GM15510 (cell line): ENCODE measurements around the gene SP140.
A peak's percentile ranks its signal among the peaks of the same experiment; 100 is the strongest.

Experiments
- POLR2A ChIP-seq: IDR thresholded peaks from 3 replicates; pipeline ENCODE4 v1.6.1; 2011; ENCODE audit warnings: borderline replicate concordance; ENCODE audit not compliant: insufficient read length; ENCODE audit errors: extremely low read depth

SP140 gene

DNA sequence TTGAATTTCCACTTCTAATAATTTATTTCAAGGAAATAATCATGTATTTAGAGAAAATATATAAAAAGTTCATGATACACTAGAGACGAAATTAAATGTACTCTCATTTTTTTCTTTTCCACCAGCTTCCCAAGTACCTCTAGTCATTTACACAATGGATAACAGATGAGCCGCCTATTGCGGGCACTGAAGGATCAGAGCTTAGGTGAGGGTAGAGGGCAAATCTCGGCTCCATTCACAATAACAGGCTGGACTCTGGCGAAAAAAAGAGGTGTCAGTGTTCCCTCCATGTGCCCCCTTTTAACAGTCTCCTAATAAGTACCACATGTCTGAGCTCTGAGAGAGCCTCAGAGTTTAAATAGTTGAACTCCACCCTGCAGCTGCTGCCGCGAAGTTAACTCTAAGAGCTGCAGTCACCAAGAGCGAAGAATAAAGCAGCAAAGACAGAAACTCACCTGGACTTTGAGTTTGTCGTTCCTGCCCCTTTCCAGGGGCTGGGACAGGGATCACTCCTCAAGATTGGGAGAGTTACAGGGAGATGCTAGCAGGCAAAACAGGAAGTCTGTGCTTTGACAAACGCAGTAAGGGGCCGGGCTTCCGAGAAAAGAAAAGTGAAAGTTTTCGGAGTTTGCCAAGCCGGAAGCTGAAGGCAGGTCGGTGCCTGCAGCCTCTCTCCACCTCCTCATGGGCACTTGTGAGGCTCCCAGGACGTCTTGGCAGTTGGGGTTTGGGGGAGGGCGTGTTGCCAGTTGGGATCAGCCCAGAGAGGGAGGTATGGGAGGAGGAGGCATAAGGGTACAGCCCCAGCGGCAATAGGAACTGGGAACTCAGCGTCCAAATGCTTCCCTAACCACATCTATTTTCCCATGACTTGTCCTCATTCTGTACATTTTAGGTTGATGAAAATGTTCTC is 5.9 kb upstream of the SP140 start, which contains the start of gene SP110:
SP110 (minus strand) TSS at position 566 of the 913 bp plus-strand sequence. CDS start 3,057 bp downstream, outside the sequence.
- TF ChIP-seq POLR2A: peak; percentile 66

DNA sequence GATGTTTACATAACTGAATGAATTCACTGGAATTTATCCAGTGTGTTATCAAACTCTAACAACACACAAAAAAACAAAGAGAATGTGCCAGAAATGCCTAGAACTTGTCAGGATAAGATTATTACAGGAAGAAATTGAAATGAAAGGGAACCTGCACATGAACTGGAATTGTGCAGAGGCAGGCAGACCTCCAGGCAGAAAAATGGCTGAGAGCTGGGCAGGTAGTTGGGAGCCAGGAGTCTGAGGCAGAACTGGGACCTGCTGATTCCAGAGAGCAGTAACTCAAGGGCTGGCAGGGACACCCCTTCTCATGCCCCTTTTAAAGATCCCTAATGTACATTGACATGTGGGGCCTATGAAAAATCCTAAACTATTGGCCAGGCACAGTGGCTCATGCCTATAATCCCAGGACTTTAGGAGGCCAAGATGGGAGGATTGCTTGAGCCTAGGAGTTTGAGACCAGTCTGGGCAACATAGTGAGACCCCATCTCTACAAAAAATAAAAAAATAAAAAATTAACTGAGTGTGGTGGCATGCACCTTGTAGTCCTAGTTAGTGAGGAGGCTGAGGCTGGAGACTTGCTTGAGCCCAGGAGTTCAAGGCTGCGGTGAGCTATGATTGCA is 5.1 kb upstream of the SP140 start:
- TF ChIP-seq POLR2A: no peak

DNA sequence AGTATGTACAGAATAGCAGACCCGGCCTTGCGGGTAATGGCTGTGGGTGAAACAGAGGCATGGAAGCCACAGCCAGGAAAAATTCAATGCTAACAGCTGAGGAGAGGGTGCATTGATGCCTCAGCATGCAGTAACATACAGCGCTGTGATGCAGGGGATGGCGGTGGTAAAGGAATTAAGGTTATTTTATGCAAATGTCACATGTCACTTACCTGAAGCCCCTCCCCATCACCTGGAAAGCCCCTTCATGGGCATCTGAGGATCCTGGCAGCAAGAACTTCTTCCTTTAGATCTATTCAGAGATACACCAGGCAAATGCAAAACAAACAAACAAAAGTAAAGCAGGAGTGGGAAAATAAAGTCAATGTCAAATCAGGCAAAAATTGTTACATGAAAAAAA is 4.0 kb upstream of the SP140 start:
- no peak for TF ChIP-seq POLR2A

DNA sequence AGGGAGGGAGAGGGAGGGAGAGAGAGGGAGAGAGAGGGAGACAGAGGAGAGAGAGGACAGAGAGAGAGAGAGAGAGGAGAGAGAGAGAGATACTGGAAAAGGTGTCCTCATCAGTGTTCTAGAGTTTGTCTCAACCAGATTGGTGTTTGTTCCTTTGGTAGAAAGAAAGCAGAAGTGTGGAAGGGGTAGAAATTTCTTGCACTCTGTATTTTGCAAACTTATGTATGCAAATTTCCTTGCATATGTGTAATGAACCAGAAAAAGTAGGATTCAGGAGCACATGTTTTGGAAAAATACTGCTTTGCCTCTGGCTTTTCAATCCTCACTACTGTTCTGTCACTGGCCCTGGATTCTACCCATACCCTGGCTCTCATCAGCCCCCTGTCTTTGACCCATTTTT is 1.1 kb upstream of the SP140 start:
- no peak for TF ChIP-seq POLR2A

DNA sequence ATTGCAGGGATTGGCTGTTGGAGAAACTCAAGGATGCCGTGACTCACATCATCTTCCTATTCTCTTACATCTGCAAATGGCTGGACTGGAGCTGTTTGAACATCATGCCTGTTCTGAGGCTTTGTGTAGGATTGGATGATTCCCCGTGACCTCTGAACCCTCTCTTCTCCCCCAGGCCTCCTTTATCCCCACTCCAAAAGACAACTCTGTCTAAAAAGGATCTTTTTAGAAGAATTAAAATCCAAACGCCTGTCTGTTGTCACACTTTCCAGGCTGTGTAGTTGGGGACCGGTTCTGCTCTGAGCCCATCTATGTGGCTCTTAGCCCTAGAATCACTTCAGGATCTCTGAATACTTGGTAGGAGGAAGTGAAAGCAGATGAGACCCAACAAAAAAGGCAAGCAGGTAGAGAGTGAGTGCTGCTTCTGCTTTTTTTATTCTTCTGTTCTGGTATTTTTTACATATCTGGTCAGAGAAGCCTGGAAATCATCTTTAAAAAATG is 565 bp downstream of the SP140 start:
- TF ChIP-seq POLR2A: no peak

DNA sequence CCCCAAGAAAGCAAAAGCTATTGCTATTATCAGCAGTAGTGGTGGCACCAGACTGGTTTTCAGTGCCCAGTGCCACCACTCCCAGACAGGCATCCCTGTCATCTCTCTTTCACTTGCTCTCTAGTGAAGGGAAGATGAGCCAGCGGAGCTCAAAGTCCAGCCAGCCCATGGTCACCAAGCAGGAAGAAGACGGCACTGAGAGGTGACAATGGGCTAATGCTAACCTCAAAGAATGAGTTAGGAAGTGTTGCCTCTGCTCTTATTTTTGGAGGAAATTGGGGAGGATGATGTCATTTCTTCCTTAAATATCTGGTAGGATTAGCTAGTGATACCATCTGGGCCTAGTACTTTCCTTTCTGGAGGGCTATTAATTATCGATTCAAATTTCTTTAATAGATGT is 1.7 kb downstream of the SP140 start:
- TF ChIP-seq POLR2A: no peak

DNA sequence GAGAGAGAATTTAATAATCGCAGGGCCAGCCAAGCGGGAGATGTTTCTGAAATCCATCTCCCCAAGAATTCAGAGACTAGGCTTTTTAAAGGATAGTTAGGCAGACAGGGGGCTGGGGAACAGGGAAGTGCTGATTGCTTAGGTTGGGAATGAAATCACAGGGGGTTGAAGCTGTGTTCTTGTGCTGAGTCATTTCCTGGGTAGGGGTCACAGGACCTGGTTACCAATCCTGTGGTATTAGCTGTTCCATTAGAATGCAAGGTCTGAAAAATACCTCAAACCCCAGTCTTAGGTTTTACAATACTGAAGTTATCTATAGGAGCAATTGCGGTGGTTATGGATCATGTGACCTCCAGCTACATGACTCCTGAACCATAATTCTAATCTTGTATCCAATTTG is 4.6 kb downstream of the SP140 start:
- TF ChIP-seq POLR2A: no peak

DNA sequence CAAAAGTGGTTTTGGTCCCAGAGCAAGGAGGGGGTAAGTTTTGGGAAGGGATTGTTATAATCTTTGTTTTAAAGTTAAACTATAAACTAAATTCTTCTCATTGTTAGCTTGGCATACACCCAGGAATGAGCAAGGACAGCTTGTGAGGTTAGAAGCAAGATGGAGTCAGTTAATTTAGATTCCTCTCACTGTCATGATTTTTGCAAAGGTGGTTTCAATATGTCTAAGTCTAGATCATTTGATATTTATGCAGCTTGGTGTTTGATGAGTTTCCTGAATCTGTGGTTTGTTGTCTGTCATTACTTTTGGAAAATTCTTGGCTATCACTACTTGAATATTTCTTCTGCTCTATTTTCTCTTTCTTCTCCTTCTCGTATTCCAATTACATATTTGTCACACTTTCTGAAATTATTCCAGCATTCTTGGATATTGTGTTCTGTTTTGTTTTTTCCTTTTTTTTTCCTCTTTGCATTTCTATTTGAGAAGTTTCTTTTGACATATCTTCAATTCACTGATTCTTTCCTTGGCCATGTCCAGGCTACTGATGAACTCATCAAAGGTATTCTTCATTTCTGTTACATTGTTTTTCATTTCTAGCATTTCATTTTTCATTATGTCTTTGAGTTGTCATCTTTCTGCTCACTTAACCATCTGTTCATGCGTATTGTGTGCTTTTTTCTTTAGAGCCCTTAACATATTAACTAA is 5.1 kb downstream of the SP140 start:
- no peak for TF ChIP-seq POLR2A

DNA sequence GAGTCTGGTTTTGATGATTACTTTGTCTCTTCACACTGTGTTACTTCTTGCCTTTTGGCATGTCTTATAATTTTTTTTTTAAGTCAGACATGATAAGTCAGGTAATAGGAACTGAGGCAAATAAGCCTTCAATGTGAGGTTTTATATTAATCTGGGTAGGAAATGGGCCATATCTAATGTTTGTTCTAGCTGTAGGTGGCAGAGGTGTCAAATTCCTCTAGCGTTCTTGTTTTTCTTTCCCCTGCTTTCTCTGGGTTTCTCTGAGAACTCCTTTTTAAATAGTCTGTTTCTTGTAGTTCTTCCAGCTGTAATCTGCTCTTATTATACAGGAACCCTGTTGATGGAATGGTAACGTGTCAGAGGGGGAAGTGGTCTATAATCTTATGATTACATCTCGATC is 5.7 kb downstream of the SP140 start:
- TF ChIP-seq POLR2A: no peak

DNA sequence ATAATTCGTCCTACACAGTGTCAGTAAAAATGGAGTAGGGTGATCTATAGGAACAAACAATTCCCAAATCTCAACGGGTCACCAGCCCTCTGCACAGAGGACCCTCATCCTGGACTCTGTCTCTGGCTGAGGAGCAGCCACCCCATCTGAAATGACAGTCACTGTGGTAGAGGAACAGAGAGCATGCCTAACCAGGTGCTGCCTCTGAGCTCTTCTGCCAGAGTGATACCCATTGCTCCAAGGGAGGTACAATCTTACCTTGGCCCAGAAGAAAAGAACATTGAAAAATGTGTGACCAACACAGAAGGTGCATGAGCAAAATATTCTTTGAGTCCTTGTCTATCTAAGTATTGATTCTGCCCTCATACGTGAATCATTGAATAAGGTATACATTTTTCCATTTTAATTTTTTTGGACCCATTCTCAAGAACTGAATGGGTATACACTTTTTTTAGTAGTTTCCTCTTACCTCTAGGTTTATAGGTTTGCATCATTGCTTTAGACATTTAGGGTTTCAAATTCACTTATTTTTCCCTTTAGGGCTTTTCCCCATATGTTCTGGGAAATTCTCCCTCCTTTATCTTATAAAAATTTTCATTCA is 8.7 kb downstream of the SP140 start:
- TF ChIP-seq POLR2A: no peak

DNA sequence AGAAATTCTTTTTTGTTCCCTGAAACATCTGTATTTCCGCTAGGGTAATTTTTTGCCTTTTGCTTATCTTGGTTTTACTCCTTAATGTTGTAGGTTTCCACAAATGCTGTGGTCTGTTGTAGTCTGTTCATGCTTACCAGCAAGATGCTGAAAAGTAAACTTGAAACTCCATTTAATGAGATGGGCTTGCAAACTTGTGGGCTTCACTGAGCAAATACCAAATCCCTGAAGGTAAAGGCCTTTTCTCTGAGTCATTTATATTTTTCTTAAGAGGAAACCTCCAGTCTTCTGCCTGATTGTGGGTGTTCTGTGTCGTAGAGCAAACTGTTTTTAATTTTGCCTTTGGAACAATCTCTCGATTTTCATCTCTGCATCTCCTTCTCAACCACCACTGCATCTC is 9.3 kb downstream of the SP140 start:
- no peak for TF ChIP-seq POLR2A

DNA sequence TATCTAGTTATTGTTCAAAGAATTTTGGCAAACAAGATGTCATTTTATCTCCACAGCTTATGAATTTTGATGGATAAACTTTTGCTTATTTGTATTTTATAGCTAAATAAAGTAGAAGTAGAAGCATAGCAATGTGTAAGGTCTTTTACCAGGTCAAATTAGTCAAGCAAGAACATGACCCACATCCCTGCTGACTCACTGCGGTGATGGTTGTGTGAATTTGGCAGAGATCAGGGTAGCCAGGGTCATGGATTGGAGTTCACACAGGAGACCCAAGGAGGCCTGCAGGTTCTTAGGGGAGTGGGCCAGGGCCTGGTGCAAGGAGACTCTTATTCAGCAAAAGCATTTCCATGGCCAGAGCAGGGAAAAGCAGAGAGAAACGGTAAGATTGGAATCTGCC is 18.7 kb downstream of the SP140 start:
- no peak for TF ChIP-seq POLR2A

DNA sequence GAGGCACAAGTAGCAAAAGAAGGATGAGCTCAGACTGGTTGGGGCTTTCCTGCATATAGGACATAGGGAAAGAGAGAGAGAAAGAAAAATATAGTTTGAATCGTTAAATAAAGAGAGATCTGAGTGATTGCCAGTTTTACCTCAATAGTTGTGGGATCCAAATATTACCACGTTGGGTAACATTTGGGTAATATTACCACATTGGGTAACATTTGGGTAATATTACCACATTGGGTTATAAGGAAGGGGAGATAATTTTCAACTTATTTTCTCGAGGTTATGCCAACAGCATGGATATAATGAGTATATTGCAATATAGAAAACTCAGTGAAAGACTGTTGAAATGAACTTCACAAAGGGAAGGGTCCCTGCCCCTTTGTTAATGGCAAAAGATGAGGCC is 20.7 kb downstream of the SP140 start:
- no peak for TF ChIP-seq POLR2A

DNA sequence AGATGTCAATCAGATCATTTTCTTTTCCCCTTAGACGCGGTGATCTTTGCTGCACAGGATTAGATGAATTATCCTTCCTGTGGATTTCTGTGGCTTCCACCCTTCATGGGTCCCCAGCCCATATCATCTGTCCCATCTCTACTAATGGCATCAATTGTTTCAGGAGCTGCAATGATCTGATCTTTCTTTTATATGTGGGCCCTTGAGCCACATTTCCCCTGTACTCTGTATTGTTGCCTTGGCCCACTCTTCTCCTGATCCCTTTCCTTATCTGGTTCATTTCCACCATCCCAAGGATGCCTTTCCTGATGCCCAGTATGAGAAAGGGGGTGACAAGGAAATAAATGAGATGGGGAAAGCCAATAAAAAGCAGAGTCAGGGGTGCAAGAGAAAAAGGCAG is 24.7 kb downstream of the SP140 start:
- no peak for TF ChIP-seq POLR2A

DNA sequence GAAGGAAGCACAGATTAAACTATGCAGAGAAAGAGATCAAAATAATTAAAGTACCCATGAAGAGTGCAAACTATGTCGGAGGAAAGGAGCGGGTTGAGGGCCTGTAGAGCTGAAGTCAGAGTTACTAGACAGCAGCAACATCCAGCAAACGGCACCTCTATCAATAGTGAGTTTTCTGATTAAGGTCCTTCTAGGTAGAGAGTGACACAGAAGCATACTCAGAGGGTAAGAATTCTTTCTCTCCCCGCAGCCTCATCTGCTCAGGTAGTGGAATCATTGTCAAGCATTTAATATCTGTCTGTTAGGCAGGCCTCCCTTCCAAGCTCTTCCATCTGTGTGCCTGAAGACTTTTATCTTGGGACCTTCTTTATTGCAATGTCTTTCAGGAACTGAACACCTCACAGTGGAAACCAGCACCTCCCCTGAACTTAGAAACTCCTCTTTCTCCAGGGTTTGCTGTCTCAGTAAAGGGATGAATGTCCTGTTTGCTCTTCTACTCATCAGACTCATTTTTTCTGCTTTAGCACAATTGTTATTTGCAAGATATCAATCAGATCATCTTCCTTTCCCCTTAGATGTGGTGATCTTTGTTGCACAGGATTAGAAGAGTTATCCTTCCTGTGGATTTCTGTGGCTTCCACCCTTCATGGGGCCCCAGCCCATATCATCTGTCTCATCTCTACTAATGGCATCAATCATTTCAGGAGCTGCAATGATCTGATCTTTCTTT is 28.8 kb downstream of the SP140 start:
- TF ChIP-seq POLR2A: no peak

DNA sequence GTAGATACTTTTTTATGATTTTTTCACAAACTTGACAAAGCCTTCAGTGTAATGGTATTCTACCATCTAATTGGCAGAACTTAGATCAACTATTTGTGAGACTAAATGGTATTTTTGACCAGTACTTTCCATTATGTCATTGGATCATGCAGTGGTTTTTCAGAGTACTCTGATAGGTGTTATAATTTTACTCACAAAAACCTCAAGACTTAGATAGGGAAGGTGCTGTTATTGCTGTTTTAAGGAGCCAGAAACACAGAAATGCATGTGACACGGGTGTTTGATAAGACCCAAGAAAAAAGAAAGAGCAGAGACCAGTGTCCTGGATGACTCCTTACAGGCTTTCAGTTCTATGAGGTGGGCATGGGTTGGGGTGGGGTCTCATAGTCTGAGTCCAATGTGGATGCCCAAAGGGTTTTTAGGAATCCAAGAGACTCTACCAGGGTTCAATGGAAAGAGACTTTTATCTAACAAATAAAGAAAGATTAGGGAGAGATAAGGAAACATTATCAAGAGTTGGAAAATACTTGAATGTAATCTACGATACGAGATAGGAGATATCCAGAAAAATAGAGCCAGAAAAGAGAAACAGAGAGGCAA is 31.3 kb downstream of the SP140 start:
- TF ChIP-seq POLR2A: no peak
